ENCODE results near the gene LTBP1. TPM values are rescaled to one million over a fixed set of nuclear protein-coding genes. Genes with fewer than 3 reads are reported as not detected.

LTBP1 gene
- total and polyA plus RNA-seq, 12 donors, result 6.2 to 47.2 (median 15.5) TPM

- 83 to 89% (median 85%) methylated on average over 9 of the region's 9 CpGs for WGBS, 4 donors
These were observed 256.1 kb downstream of the LTBP1 start for GRCh38 chr2:33202641-33203522.

DNA sequence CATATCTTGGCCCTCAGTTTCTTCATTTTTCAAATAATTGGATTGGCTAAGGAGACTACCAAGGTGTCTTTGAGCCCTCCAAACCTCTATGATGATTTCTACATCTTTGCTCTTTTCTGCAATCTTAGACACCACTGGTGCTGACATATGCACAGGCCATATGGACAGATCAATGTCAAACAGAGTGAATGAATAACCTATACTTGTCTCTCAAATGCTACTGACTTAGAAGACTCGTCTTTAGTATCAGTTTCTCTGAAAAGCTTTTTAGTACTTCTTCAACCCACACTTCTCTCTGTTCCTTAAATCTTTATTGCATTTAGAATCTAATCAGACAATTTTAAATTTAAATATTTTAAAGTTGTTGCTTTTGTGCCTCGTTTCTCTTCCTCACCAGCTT is 258.2 kb downstream of the LTBP1 start:
- Histone ChIP-seq H3K27ac (no peak overlapping the region), H3K27me3 (no peaks in the 10 kb centered on the region), H3K4me1 (replicated peaks in 1 of 2) (no peaks in the 10 kb centered on the region), H3K36me3 (replicated peaks in 1 of 2) (no peaks in the 10 kb centered on the region), H3K4me3 (no peak overlapping the region), H3K9me3 (replicated peaks in 1 of 3) (no peaks in the 10 kb centered on the region)
- 82 to 88% (median 85%) methylated on average over 2 of the region's 2 CpGs for WGBS, 4 donors
- no peak for TF ChIP-seq CTCF (IDR thresholded peaks at IDR 0.05)
- no peak for TF ChIP-seq POLR2A (IDR thresholded peaks at IDR 0.05)
- DNase-seq, result no peak
- intact Hi-C loops (cut with DNase I), result no loop called here

More at GRCh38 chr2:33202641-33203522, 256.1 kb downstream of the LTBP1 start:
- no peaks in the 10 kb centered on the region for H3K9me3 ChIP-seq (replicated peaks in 1 of 3)
- DNase-seq, result no peak
- intact Hi-C loops (cut with DNase I), result no loop called here
- no peak overlapping the region for H3K27ac ChIP-seq
- H3K36me3 ChIP-seq (replicated peaks in 1 of 2), result no peaks in the 10 kb centered on the region
- no peak for TF ChIP-seq CTCF (IDR thresholded peaks at IDR 0.05)
- TF ChIP-seq POLR2A (IDR thresholded peaks at IDR 0.05), result no peak
- H3K27me3 ChIP-seq, result no peaks in the 10 kb centered on the region
- no peak overlapping the region for H3K4me3 ChIP-seq
- no peaks in the 10 kb centered on the region for H3K4me1 ChIP-seq (replicated peaks in 1 of 2)

DNA sequence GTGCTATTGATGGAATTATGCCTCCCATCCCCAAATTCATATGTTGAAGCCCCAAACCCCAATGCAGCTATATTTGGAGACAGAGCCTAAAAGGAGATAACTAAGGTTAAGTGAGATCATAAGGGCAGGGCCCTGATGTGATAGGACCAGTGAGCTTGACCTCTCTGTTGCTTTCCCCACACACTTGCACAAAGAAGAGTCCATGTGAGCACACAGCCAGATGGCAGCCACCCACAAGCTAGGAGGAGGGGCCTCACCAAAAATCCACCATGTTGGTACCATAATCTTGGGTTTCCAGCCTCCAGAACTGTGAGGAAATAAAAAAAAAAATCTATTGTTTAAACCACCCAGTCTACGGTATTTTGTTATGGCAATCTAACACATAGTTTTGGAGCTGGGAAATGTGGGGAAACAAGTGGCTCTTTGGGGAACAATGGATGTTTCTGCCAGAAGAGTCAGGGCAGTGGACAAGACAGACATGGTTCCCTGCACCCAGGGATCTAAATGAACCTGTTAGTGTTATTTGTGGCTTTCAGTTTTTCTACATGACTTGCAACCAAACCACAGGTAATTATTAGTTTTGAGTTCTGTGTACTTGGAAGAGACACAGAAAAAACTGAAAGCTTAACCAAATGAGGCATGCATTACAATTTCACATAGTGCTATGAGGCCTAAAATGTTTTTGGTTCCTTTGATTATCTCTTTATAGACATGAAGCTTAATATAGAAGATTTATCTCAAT is 259.1 kb downstream of the LTBP1 start:
- WGBS, 4 donors, result 89 to 100% (median 95%) methylated on average over 1 of the region's 1 CpG
- Histone ChIP-seq H3K27me3 (no peaks in the 10 kb centered on the region), H3K4me3 (no peak overlapping the region), H3K9me3 (replicated peaks in 1 of 3) (no peaks in the 10 kb centered on the region), H3K27ac (no peak overlapping the region), H3K4me1 (replicated peaks in 1 of 2) (no peaks in the 10 kb centered on the region), H3K36me3 (replicated peaks in 1 of 2) (no peaks in the 10 kb centered on the region)
- DNase-seq, result no peak
- TF ChIP-seq CTCF (IDR thresholded peaks at IDR 0.05) (no peak), POLR2A (IDR thresholded peaks at IDR 0.05) (no peak)
- intact Hi-C loops (cut with DNase I), result no loop called here

DNA sequence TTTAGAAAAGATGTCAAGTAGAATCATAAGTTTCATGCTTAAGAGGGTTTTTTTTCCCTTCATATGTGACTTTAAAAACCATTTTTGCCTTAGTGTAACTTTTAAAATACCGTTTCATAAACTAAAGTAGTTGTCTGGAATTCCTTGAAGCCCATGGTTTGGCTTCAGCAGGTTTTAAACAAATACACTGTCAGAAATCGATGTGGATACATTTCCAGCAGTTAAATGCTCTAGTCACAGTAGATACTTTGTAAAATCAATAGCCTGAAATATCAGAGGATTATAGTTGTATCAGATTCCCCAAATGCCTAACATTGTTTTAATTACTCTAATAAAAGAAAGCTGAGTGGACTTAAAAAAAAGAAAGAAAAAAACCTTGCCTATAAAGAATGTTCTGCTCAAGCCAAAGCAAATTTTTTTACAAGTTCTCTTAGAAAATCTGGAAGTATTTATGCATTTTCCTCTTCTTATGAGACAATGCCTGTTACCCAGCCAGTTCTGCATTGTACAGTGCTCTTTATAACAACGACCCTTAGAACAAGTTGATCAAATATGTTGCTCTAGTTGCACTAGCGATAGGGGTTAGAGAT is 260.5 kb downstream of the LTBP1 start:
- no peak overlapping the region for H3K27ac ChIP-seq
- H3K27me3 ChIP-seq, result no peaks in the 10 kb centered on the region
- no peaks in the 10 kb centered on the region for H3K4me1 ChIP-seq (replicated peaks in 1 of 2)
- DNase-seq, result no peak
- H3K36me3 ChIP-seq (replicated peaks in 1 of 2), result no peaks in the 10 kb centered on the region
- TF ChIP-seq POLR2A (IDR thresholded peaks at IDR 0.05) (no peak), CTCF (IDR thresholded peaks at IDR 0.05) (no peak)
- 62 to 74% (median 68%) methylated on average over 4 of the region's 4 CpGs for WGBS, 4 donors
- intact Hi-C loops (cut with DNase I), result no loop called here
- no peaks in the 10 kb centered on the region for H3K9me3 ChIP-seq (replicated peaks in 1 of 3)
- H3K4me3 ChIP-seq, result no peak overlapping the region

Measured in adrenal gland (tissue), 12 donors.